A673 (cell line): ENCODE measurements around the gene ARMS2.

Source experiments
- EZH2 ChIP-seq: fragments of 200-600 bp; sonication (generic); IDR thresholded peaks from 2 replicates; pipeline ENCODE4 v1.6.1; 2017; ENCODE audit warnings: borderline replicate concordance, low read depth, mild to moderate bottlenecking, mixed read lengths, antibody characterized with exemption, low read length; ENCODE audit not compliant: poor library complexity, severe bottlenecking
- TF ChIP-seq, protein P1 (sequence below): fragments of 300-800, 200-600 bp; sonication (generic); conservative IDR thresholded peaks from 2 replicates; pipeline ENCODE4 v1.5.1; 2017; ENCODE audit warnings: low read depth, mild to moderate bottlenecking, antibody characterized with exemption, low read length, moderate library complexity, mixed read lengths

DNA sequence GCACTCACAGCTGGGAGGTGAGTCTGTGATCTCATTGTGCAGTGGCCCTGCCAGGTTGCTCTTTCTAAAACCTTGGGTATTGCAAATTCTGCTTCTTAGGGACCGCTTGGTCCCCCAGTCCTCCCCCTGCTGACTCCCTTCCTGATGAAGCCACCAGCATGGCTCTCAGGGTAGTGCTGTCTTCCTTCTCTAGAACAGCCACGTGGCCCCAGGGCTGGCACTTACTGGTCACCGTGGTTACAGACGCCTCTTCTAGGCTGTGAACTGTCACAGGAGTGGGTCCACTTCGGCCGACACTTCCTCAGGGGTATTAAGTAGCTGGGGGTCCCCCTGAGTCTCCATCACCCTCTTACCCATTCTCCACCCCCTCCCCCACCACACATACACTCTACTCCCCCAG is 4.2 kb downstream of the ARMS2 start:
- TF ChIP-seq, protein P1, sequence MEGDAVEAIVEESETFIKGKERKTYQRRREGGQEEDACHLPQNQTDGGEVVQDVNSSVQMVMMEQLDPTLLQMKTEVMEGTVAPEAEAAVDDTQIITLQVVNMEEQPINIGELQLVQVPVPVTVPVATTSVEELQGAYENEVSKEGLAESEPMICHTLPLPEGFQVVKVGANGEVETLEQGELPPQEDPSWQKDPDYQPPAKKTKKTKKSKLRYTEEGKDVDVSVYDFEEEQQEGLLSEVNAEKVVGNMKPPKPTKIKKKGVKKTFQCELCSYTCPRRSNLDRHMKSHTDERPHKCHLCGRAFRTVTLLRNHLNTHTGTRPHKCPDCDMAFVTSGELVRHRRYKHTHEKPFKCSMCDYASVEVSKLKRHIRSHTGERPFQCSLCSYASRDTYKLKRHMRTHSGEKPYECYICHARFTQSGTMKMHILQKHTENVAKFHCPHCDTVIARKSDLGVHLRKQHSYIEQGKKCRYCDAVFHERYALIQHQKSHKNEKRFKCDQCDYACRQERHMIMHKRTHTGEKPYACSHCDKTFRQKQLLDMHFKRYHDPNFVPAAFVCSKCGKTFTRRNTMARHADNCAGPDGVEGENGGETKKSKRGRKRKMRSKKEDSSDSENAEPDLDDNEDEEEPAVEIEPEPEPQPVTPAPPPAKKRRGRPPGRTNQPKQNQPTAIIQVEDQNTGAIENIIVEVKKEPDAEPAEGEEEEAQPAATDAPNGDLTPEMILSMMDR, result no peak
- no peak for TF ChIP-seq EZH2
